GM21717 (cell line): ENCODE data around the gene MTHFD2L.
"Not testable (repeated sequence)": the region's sequence is repeated elsewhere in the genome, so short reads cannot be mapped to it uniquely, and the experiment has no call there.

Source experiments
- ATAC-seq: cut with Tn5 transposase; IDR thresholded peaks from one replicate; pipeline ENCODE4 v1.9.1; 2021; ENCODE audit warnings: mild to moderate bottlenecking, moderate library complexity; ENCODE audit not compliant: unreplicated experiment

MTHFD2L gene

GRCh38 chr4:74132188-74132587 lies 25.7 kb upstream of the MTHFD2L start:
- ATAC-seq: not testable (repeated sequence)

- ATAC-seq: no peak
Measured at GRCh38 chr4:74132944-74133343, 25.0 kb upstream of the MTHFD2L start.

- ATAC-seq: peak; percentile 68
Measured at GRCh38 chr4:74133786-74134499, 24.0 kb upstream of the MTHFD2L start.

GRCh38 chr4:74134500-74134852 lies 23.4 kb upstream of the MTHFD2L start:
- no peak for ATAC-seq

- no peak for ATAC-seq
Measured at GRCh38 chr4:74146581-74147129, 11.3 kb upstream of the MTHFD2L start.

- no peak for ATAC-seq
Measured at GRCh38 chr4:74148205-74148604, 9.7 kb upstream of the MTHFD2L start.

GRCh38 chr4:74152836-74153235 lies 5.1 kb upstream of the MTHFD2L start:
- ATAC-seq: no peak

- no peak for ATAC-seq
Measured at GRCh38 chr4:74156521-74156920, 1.4 kb upstream of the MTHFD2L start.

- no peak for ATAC-seq
Measured at GRCh38 chr4:74157154-74157553, 764 bp upstream of the MTHFD2L start.

GRCh38 chr4:74158466-74159142 lies 686 bp downstream of the MTHFD2L start:
- no peak for ATAC-seq

- ATAC-seq: no peak
Measured at GRCh38 chr4:74159143-74159709, 1.3 kb downstream of the MTHFD2L start.

GRCh38 chr4:74161666-74162450 lies 3.9 kb downstream of the MTHFD2L start:
- no peak for ATAC-seq

- no peak for ATAC-seq
Measured at GRCh38 chr4:74166135-74166534, 8.2 kb downstream of the MTHFD2L start.

GRCh38 chr4:74166818-74167217 lies 8.9 kb downstream of the MTHFD2L start:
- no peak for ATAC-seq

- no peak for ATAC-seq
Measured at GRCh38 chr4:74167585-74167984, 9.7 kb downstream of the MTHFD2L start.

- no peak for ATAC-seq
Measured at GRCh38 chr4:74168841-74169240, 10.9 kb downstream of the MTHFD2L start.

GRCh38 chr4:74173321-74173720 lies 15.4 kb downstream of the MTHFD2L start:
- ATAC-seq: no peak

- no peak for ATAC-seq
Measured at GRCh38 chr4:74174421-74174820, 16.5 kb downstream of the MTHFD2L start.

GRCh38 chr4:74174941-74175340 lies 17.0 kb downstream of the MTHFD2L start:
- ATAC-seq: no peak

GRCh38 chr4:74175379-74175778 lies 17.5 kb downstream of the MTHFD2L start:
- no peak for ATAC-seq

GRCh38 chr4:74178798-74179197 lies 20.9 kb downstream of the MTHFD2L start:
- no peak for ATAC-seq
